Osteocyte (in vitro differentiated cells): Measurements from ENCODE around the gene PPP1R13B. TPM values are rescaled to one million over a fixed set of nuclear protein-coding genes. Genes with fewer than 3 reads are reported as not detected.

Experiments
- DNase-seq: peaks from one replicate; pipeline ENCODE4 v3.0.0; 2021; ENCODE audit warnings: mixed read lengths; ENCODE audit not compliant: unreplicated experiment; ENCODE audit errors: extremely low spot score
- H3K27ac Mint-ChIP-seq: one replicate; pipeline ENCODE4 v1.8.0; 2021; ENCODE audit warnings: mild to moderate bottlenecking, mixed read lengths; ENCODE audit not compliant: unreplicated experiment
- H3K27me3 Mint-ChIP-seq: one replicate; pipeline ENCODE4 v1.8.0; 2021; ENCODE audit warnings: mixed read lengths; ENCODE audit not compliant: unreplicated experiment
- H3K36me3 Mint-ChIP-seq: one replicate; pipeline ENCODE4 v1.8.0; 2021; ENCODE audit warnings: mixed read lengths; ENCODE audit not compliant: unreplicated experiment
- H3K4me1 Mint-ChIP-seq: one replicate; pipeline ENCODE4 v1.8.0; 2021; ENCODE audit warnings: mixed read lengths; ENCODE audit not compliant: unreplicated experiment
- H3K4me3 Mint-ChIP-seq: one replicate; pipeline ENCODE4 v1.8.0; 2021; ENCODE audit warnings: mild to moderate bottlenecking, moderate library complexity, mixed read lengths; ENCODE audit not compliant: unreplicated experiment
- H3K9me3 Mint-ChIP-seq: one replicate; pipeline ENCODE4 v1.8.0; 2021; ENCODE audit warnings: mixed read lengths; ENCODE audit not compliant: unreplicated experiment
- total RNA-seq: library from RNA; stranded (reverse); gene quantifications from 2 replicates; pipeline ENCODE4 v1.2.1, GENCODE V29; 2021
- TF ChIP-seq, protein P1 (sequence below): fragments of 200-600 bp; sonication (generic); IDR thresholded peaks from 2 replicates; pipeline ENCODE4 v1.5.0; 2021; ENCODE audit warnings: antibody characterized with exemption, mild to moderate bottlenecking, moderate library complexity

PPP1R13B gene
- total RNA-seq, 1 donor from 2014 or later, result 7.9 TPM

DNA sequence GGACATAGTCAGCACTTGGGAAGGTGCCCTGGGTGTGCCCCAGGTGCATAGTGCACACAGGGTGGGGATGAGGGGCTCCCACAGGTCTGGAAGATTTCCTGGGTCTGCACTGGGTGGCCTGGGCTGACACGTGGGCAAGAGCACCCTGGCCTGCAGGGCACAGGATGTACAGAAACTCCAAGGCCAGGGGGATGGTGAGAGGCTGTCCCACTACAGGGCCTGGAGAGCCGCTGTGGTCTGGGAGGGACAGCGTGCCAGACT is 35.8 kb upstream of the PPP1R13B start:
- Mint-ChIP-seq H3K4me1 (peaks cover 22% of the 10 kb centered on the region), H3K27me3 (peaks cover 7% of the 10 kb centered on the region), H3K27ac (no peak overlapping the region), H3K4me3 (no peak overlapping the region), H3K9me3 (no peaks in the 10 kb centered on the region), H3K36me3 (no peaks in the 10 kb centered on the region)
- no peak for DNase-seq
- TF ChIP-seq, protein P1, sequence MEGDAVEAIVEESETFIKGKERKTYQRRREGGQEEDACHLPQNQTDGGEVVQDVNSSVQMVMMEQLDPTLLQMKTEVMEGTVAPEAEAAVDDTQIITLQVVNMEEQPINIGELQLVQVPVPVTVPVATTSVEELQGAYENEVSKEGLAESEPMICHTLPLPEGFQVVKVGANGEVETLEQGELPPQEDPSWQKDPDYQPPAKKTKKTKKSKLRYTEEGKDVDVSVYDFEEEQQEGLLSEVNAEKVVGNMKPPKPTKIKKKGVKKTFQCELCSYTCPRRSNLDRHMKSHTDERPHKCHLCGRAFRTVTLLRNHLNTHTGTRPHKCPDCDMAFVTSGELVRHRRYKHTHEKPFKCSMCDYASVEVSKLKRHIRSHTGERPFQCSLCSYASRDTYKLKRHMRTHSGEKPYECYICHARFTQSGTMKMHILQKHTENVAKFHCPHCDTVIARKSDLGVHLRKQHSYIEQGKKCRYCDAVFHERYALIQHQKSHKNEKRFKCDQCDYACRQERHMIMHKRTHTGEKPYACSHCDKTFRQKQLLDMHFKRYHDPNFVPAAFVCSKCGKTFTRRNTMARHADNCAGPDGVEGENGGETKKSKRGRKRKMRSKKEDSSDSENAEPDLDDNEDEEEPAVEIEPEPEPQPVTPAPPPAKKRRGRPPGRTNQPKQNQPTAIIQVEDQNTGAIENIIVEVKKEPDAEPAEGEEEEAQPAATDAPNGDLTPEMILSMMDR, result no peak

- no peak for DNase-seq
- H3K27me3 Mint-ChIP-seq, result peaks cover 7% of the 10 kb centered on the region
- H3K27ac Mint-ChIP-seq, result no peak overlapping the region
- H3K4me3 Mint-ChIP-seq, result no peak overlapping the region
- TF ChIP-seq, protein P1, result no peak
- H3K9me3 Mint-ChIP-seq, result no peaks in the 10 kb centered on the region
- H3K36me3 Mint-ChIP-seq, result no peaks in the 10 kb centered on the region
- H3K4me1 Mint-ChIP-seq, result peaks cover 22% of the 10 kb centered on the region
Observed at GRCh38 chr14:103882503-103883262, 35.3 kb upstream of the PPP1R13B start.

GRCh38 chr14:103881268-103882201 is 34.2 kb upstream of the PPP1R13B start:
- Mint-ChIP-seq H3K36me3 (no peaks in the 10 kb centered on the region), H3K27ac (no peak overlapping the region), H3K4me1 (peaks cover 22% of the 10 kb centered on the region), H3K9me3 (no peaks in the 10 kb centered on the region), H3K27me3 (peaks cover 7% of the 10 kb centered on the region), H3K4me3 (no peak overlapping the region)
- TF ChIP-seq, protein P1, result no peak
- DNase-seq, result no peak

- Mint-ChIP-seq H3K4me1 (peaks cover 22% of the 10 kb centered on the region), H3K36me3 (no peaks in the 10 kb centered on the region), H3K4me3 (no peak overlapping the region), H3K9me3 (no peaks in the 10 kb centered on the region), H3K27me3 (no peaks in the 10 kb centered on the region), H3K27ac (no peak overlapping the region)
- DNase-seq, result no peak
- TF ChIP-seq, protein P1, result no peak
Observed at GRCh38 chr14:103880348-103881267, 33.2 kb upstream of the PPP1R13B start.
